Stromal cell of bone marrow (primary cell): ENCODE data around the gene FIP1L1.
"Not testable (repeated sequence)": the region's sequence is repeated elsewhere in the genome, so short reads cannot be mapped to it uniquely, and the experiment has no call there.

ENCODE experiments used
- DNase-seq: peaks from one replicate; pipeline ENCODE4 v3.0.0-alpha.2; 2012; ENCODE audit warnings: low read depth

Gene FIP1L1

DNA sequence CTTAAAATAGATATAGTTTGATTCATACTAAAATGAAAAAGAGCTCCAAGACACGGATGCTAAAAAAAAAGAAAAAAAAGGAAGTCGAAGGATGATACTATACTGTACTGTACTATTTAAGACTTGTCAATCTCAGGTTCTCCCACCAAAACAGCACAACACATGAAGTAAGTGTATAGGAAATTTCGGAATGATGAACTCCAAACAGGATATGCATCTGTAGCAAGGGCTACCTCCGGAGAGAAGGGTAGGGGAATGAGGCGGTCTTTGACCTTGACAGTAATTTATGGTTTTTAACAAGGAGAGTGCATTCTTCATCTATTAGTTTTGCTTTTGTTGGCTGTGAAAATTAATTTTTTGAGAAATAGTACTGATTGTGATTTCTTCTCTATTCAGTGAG is 541 bp upstream of the FIP1L1 start:
- no peak for DNase-seq

DNA sequence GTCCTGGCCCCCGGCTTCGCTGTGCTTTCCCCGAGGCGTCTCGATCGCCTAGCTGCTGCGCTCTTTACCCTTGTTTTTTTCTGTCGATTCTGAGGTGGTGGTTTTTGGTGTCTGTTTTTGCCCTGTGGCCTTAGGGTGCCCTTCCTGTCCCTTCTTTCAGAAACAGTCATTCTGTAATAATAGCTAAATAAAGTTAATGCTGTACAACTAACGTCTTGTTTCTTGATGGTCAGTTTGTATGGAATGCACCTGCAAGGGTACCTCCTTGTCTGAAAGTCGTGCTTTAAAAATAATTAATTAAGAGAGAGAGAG is 686 bp downstream of the FIP1L1 start:
- no peak for DNase-seq

DNA sequence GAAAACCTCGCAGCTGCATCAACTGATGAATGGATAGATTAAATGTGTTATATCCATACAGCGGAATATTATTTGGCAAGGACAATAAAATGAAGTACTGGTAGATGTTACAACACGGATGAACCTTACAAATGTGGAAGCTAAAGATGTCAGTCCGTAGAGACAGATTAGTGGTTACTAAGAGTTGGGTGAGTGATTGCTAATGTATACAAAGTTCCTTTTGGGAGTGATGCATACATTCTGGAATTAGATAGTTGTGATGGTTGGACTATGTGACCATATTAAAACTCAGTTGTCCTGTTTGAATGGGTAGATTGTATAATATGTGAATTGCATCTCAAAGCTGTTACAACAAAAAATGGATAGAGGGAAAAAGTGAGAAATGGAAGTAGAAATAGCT is 2.8 kb downstream of the FIP1L1 start:
- DNase-seq, result no peak

DNA sequence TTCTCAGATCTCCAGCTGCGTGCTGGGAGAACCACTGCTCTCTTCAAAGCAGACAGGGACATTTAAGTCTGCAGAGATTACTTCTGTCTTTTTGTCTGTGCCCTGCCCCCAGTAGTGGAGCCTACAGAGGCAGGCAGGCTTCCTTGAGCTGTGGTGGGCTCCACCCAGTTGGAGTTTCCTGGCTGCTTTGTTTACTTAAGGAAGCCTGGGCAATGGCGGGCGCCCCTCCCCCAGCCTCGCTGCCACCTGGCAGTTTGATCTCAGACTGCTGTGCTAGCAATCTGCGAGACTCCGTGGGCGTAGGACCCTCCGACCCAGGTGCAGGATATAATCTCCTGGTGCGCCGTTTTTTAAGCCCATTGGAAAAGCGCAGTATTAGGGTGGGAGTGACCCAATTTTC is 32.0 kb downstream of the FIP1L1 start:
- not testable (repeated sequence) for DNase-seq

DNA sequence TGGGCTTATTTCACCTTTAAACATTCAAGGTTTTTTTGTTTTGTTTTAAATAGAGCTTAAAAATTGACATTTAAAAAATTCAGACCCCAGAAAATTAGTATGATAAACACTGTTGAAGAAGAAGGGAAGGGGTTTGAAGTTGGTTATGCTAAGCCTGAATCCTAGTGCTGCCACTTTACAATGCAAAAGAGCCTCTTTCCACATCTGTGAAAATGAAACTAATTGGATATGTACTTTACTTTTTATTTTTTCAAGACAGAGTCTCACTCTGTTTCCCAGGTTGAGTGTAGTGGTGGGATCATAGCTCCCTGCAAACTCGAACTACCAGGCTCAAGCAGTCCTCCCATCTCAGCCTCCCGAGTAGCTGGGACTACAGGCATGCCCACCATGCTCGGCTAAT is 41.8 kb downstream of the FIP1L1 start:
- no peak for DNase-seq

DNA sequence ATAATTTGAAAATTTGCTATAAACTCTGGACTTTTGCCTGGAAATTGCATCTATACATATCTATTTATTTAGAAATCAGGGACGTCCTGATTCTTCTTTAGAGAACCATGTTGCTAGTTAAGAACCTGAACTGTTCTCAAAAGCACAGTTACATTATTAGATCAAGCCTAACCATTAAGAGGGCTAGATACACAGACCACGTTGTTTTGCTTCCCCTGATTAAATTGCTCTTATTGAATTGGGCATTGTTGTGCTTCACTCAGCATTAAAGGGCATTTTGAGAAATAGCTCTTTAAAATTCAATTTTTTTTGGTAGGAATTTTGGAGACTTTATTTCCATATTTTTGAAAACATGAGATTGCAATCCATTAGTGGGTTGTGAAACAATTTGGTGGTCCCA is 44.4 kb downstream of the FIP1L1 start:
- no peak for DNase-seq

DNA sequence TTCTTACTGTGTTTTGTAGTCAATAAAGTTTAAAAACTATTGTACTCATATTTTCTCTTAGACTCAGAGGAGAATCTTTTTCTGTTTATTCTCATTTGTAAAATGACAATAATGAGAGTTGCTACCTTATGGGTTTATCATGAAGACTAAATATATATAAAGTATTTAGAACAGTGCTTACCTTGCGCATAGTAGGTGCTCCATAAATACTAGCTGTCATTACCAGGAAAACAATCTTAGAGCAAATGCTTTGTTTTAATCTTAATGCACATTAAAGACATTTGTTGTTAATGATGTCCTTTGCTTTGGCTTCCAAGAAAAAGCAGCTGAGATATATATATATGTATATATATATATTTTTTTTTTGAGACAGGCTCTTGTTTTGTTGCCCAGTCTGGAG is 44.9 kb downstream of the FIP1L1 start:
- DNase-seq, result no peak

DNA sequence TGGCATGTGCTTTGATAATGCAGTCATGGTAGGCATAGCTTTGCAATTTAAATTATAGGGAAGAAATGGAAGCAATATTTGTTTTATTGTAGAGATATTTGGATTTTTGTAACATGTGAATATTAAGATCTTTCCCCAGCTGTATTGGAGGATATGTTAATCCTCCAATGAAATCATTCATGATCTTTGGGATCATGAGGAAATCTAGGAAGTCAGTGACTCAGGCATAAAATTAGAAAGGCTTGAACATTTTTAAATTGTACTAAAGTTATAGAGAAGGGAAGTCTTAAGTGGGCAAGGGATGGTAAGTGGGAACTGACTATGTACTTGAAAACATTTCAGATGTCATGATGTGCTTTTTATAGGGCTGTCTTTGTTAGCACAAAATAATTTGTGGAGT is 46.8 kb downstream of the FIP1L1 start:
- peak; percentile 6 for DNase-seq

DNA sequence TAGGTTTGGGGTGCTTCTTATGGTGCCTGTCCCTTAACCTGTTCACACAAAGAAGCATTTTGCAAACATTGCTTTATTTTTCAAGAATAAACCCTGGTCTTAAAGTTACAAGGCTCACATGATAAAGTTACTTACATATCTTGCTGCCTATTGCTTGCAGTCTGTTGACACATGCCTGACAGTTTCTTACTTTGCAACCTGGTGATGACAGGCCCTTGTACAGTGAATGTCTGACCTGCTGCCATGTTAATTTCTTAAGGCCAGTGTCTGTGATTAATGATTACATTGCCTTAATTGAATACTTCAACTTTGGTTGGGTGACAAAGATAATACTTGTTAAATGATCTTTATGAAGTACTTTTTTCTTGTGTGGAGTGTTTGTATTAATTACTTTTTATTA is 49.9 kb downstream of the FIP1L1 start:
- DNase-seq, result no peak

DNA sequence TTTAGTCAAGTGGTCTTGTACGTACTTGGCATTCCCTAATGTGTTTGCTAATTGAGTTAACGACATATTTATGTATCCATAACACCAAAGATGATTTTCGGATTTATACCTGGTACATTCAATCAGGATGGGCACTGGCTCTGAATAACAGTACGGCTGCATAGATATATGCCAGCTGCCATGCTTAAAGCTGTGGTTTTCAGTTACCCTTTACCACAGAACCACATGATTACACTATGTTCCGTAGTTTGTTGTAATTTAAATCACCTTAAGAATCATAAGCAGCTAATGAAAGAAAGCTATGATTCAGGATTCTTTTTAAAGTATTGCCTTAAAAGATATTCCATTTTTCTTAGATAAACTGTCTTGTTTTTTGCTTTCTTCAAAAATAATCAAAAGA is 53.6 kb downstream of the FIP1L1 start:
- DNase-seq, result no peak

DNA sequence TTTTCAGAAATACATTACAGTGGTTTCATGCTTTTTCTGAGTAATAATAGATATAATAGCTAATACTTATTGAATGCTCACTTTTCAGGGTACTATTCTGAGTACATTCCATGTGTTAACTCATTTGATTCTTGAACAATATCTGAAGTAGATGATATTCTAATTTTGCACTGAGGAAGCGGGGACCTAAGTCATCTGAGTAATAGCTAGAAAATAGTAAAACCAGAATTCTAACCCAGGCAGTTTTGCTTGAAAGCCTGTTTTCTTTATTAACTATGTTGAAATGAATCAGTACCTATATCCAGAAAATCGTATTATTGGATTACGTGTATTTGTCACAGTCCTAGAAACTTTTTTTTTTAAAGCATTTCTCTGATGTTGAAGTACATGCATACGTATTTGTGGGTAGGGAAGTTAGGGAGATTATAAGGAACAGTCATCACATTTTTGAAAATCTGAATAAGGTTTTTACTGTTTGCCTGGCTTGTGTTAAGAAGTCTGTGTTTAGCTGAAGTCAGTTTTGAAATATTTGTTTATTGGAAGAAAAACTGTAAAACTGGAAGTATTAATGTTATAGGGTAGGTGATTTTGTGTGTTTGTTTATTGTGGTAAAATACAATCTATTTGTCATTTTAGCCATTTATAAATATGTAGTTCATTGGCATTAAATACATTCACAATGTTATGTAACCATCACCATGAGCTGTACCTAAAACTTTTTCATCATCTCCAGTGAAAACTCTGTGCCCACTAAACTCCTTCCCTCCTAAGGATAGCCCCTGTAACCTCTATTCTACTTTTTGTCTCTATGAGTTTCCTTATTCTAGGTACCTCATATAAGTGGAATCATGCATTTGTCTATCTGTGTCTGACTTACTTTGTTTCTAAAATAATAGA is 55.3 kb downstream of the FIP1L1 start:
- DNase-seq, result no peak

DNA sequence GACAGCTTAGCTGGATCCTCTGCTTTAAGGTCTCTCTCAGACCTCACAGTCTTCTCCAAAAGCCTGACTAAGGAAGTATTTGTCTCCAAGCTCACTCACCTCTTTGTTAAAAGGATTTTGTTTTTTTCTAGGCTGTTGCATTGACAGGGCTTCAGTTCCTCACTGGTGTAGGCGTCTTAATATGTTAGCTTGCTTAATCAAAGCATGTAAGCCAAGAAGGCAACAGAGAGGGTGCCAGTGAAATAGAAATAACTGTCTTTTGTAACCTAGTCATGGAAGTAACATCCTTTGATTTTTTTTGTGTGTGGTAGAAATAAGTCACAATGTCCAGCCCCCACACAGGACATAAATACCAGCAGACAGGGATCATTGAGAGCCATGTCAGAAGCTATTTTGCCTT is 58.8 kb downstream of the FIP1L1 start:
- peak; percentile 2 for DNase-seq

DNA sequence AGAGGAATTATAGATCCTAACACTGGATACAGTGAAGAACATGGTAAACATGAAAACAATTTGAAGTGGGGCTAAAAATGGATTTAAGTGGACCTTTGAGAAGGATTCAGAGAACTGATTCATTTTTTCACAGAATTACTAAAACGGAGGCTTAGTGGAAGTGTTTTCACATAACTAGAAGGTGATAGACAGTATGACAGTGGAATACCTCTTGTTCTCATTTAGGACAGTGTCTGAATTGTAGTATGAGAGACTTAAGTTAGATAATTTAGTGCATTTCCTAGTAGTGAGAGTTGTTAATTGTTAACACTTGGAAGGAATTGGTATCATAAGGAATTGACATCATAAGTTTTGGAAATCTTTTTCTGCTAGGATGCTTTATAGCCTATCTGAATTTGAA is 64.1 kb downstream of the FIP1L1 start:
- no peak for DNase-seq

DNA sequence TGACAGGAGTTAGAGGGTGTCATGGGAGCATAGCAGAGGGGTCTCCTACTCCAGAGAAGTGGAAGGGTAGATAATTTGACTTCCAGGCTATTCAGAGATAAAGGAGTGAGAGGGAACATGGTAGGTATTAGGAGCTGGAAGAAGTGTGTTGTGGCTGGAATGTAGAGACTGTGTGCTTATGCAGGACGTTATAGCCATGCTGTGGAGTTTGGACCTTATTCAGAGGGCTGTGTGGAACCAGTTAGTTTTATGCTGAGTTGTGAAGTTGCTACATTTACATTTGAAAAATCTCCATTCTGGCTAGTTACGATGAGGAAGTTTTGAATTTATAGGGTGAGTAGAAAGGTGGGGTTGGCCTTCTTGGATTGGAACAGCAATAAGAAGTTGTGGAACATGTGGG is 67.5 kb downstream of the FIP1L1 start:
- DNase-seq, result no peak

DNA sequence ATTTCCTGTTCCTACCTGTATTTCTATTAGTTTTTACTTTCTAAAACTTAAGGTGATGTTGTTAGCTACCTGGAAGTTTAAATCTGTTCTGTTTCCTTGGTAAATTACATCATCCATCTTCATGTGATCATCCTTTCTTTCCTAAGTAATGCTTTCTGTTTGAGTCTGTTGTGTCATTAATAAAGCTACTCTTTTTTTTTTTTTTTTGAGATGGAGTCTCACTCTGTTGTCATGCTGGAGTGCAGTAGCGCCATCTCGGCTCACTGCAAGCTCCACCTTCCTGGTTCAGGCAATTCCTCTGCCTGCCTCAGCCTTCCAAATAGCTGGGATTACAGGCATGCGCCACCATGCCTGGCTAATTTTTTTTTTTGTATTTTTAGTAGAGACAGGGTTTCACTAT is 73.3 kb downstream of the FIP1L1 start:
- peak; percentile 13 for DNase-seq

DNA sequence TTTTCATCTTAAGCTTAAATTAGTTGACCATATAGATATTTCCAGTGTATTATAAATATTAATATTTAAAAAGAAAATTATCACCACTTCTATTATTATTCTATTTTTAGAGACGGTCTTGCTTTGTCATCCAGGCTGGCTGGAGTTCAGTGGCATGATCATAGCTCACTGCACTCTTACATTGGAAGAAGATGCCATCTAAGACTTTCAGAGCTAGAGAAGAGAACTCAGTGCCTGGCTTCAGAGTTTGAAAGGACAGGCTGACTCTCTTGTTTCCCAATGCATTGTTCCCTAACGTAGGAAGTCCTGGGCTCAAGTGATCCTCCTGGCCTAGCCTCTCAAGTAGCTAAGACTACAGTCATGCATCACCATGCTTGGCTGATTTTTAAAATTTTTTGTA is 75.9 kb downstream of the FIP1L1 start:
- peak; percentile 13 for DNase-seq

DNA sequence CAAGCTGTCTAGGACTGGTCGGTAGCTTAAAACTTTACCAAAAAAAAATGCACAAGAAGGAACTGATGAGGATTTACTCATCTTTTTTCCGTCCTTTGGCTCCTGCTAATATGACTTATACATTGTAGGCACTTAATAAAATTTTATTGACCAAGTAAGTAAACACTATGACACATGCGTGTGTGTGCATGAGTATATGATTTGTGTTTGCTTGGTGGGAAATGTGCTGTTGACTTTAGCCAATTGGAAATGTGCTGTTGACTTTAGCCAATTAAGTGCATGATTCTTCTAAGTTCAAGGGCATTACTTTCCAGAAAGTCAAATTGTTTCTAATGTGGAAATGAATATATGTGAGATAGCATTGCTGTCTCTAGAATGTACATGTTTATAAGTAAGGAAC is 78.3 kb downstream of the FIP1L1 start:
- DNase-seq, result no peak

DNA sequence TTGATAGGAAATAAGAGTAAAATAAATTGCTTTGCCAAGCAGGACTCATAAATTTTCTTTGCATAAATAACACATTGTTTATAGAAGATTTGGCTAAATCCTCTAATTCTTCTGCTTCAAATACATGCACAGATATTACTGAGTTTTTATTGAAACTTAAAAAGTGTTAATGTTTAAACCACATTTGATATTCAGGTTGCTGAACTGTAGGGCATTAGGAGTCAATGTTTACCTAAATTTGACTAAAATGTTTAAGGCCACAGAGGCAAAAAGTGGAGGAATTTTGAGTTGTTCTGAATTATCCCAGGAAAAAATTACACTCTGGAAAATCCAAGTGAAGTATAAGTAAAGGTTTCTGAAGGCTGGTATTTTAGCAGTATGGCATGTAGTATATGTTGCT is 78.7 kb downstream of the FIP1L1 start:
- no peak for DNase-seq

DNA sequence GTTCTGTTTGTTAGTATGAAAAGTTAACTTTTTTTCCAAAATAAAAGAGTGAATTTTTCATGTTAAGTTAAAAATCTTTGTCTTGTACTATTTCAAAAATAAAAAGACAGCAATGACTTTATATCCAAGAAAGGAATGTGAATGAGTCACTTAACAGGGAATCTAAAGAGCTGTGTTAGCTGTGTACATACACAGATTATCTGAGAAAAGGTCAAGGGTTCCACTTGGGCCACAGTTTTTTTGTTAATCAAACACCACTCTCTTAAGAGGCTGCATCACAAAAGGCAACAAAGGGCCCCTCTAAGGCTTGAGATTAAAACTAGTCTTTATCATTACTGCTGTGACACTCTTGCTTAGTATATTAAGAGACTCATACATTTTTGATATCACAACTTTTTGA is 82.1 kb downstream of the FIP1L1 start:
- DNase-seq, result no peak

DNA sequence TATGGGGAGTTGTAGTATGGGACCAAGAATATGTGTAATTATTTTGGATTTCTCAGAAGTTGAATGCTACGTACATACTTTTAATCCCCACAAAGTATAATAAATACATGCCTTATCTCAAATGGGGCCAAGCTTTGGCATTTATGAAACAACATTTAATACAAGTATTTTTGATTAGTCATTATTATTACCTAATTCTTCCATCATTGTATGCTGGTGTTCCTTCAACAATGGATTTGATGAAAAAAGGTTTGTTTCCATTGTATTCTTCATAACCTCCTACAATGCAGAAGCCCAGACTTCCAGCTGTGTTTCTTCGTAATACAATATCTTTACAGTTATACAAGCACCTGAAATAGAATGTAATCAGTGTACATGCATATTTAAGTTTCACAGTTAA is 83.8 kb downstream of the FIP1L1 start:
- no peak for DNase-seq

DNA sequence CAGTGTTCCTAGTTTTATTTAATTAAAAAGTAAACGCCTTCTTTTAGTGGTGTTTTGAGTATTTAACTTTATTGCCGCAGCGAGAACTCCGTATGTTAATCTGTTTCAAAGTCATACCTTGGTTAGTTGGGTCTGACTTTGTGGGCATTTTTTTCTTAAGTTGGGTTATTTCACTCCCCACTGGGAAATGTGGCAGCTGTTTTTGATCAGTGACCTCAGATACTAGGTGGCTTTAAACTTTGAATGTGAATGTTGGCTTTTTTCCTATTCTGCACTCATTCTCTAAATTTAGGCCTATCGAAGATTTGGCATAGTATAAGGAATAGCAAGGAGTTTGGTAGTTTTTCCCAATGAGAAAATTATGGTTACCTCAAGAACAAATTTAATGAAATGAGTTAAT is 85.9 kb downstream of the FIP1L1 start:
- DNase-seq, result no peak

DNA sequence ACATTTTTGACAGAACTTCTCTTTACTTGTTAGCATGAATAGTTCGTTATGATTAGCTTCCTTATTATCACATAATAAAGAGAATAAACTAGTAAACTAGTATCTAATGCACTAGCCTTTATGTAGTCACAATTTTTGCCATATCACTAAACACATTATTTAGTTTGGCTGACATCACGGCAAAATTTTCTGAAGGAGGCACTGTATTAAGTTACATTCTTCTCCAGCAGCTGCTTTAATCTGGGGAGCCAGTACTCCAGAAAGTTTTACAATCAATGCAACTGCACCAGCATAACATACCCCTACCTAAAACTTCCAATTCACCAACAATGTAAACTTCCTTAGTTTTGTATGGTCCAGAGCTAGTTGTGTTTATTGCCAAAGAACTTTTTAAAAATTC is 87.8 kb downstream of the FIP1L1 start:
- DNase-seq, result no peak

DNA sequence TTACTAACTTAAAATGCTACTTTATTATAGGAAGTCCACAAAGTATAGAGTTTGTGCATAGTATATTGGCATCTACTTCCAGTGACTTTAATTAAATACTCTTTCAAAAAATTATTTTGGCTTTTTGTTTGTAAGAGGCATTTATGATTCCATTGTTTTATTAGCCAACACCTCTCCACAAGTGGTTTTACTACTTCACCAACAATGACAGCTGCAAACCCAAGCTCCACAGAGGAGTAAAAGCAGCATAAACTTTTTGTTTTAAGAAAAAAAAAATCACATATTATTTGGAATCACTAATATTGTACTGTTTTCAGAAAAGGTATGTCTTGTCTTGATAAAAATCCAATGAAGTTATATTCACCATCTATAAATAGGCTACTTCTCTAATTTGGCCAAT is 88.5 kb downstream of the FIP1L1 start:
- no peak for DNase-seq

DNA sequence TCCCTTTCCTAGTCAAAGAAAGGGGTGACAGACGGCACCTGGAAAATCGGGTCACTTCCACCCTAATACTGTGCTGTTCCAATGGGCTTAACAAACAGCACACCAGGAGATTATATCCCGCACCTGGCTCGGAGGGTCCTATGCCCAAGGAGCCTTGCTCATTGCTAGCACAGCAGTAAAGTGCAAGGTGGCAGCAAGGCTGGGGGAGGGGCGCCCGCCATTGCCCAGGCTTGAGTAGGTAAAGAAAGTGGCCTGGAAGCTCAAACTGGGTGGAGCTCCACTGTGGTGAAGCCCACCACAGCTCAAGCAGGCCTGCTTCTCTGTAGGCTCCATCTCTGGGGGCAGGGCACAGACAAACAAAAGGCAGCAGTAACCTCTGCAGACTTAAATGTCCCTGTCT is 89.1 kb downstream of the FIP1L1 start:
- not testable (repeated sequence) for DNase-seq
